HEK293T (cell line): ENCODE data around the gene PDZD8.
A peak's percentile ranks its signal among the peaks of the same experiment; 100 is the strongest.

Source experiments
- CTCF ChIA-PET: fragments of 350-600 bp; formaldehyde crosslinking; extraction: SDS; loops from one replicate; lab custom pipeline; 2021; ENCODE audit warnings: antibody characterized with exemption, inconsistent platforms; lab: Yijun Ruan, JAX
- POLR2A ChIA-PET: fragments of 350-600 bp; formaldehyde crosslinking; extraction: SDS; loops from one replicate; lab custom pipeline; 2020; ENCODE audit warnings: antibody characterized with exemption, inconsistent platforms; lab: Yijun Ruan, JAX
- DNase-seq: peaks from one replicate; pipeline ENCODE4 v3.0.0; 2012; ENCODE audit warnings: mixed read lengths; ENCODE audit errors: extremely low spot score
- ARNT ChIP-seq: fragments of 450-650 bp; IDR thresholded peaks from 2 replicates; pipeline ENCODE4 v1.6.1; 2017; ENCODE audit warnings: mild to moderate bottlenecking
- BHLHE40 ChIP-seq: fragments of 450-650 bp; IDR thresholded peaks from 2 replicates; pipeline ENCODE4 v1.6.1; 2016; ENCODE audit warnings: mild to moderate bottlenecking, moderate library complexity, borderline replicate concordance
- CTBP1 ChIP-seq: fragments of 450-650 bp; IDR thresholded peaks from 2 replicates; pipeline ENCODE4 v1.6.1; 2016; ENCODE audit warnings: borderline replicate concordance
- ELF4 ChIP-seq: fragments of 450-650 bp; IDR thresholded peaks from 2 replicates; pipeline ENCODE4 v1.6.1; 2017; ENCODE audit warnings: antibody characterized with exemption
- FOXA1 ChIP-seq: fragments of 450-650 bp; IDR thresholded peaks from 2 replicates; pipeline ENCODE4 v1.6.1; 2016; ENCODE audit warnings: mild to moderate bottlenecking
- FOXK2 ChIP-seq: fragments of 450-650 bp; IDR thresholded peaks from 2 replicates; pipeline ENCODE4 v1.6.1; 2016; ENCODE audit warnings: mild to moderate bottlenecking
- FOXM1 ChIP-seq: fragments of 450-650 bp; IDR thresholded peaks from 2 replicates; pipeline ENCODE4 v1.6.1; 2017; ENCODE audit warnings: mild to moderate bottlenecking, borderline replicate concordance
- HDGF ChIP-seq: fragments of 450-650 bp; IDR thresholded peaks from 2 replicates; pipeline ENCODE4 v1.6.1; 2017; ENCODE audit warnings: antibody characterized with exemption, borderline replicate concordance
- L3MBTL2 ChIP-seq: fragments of 450-650 bp; conservative IDR thresholded peaks from 2 replicates; pipeline ENCODE4 v1.6.1; 2016; ENCODE audit warnings: mild to moderate bottlenecking
- LEF1 ChIP-seq: fragments of 450-650 bp; IDR thresholded peaks from 2 replicates; pipeline ENCODE4 v1.6.1; 2017; ENCODE audit warnings: mild to moderate bottlenecking, borderline replicate concordance
- NFRKB ChIP-seq: fragments of 450-650 bp; IDR thresholded peaks from 2 replicates; pipeline ENCODE4 v1.6.1; 2016; ENCODE audit warnings: mild to moderate bottlenecking, moderate library complexity
- SP1 ChIP-seq: fragments of 450-650 bp; IDR thresholded peaks from 2 replicates; pipeline ENCODE4 v1.6.1; 2017
- SUZ12 ChIP-seq: fragments of 450-650 bp; IDR thresholded peaks from 2 replicates; pipeline ENCODE4 v1.6.1; 2016; ENCODE audit warnings: mild to moderate bottlenecking
- TARDBP ChIP-seq: fragments of 450-650 bp; IDR thresholded peaks from 2 replicates; pipeline ENCODE4 v1.6.1; 2016
- ZNF384 ChIP-seq: fragments of 450-650 bp; IDR thresholded peaks from 2 replicates; pipeline ENCODE4 v1.6.1; 2016
- TF ChIP-seq, protein P1 (sequence below): fragments of 450-650 bp; IDR thresholded peaks from 2 replicates; pipeline ENCODE4 v1.6.1; 2016

PDZD8 gene

DNA sequence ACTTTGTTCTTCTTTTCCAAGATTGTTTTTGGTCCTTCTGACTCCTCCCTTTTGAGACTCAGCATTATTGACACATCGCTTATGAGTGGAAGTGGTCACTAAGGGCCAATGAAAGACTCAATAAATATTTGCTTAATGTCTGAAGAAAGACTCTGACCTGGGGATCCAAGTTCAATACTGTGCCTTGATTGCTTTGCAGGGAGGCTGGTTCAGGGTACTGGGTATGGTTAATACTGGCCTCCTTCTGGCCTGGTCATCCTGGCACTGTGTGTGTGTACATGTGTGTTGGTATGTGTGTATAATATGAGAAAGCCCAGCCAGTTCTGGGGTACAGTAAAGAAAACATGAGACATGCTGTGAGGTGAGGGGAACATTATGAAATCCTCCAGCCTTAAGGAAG, 7.6 kb upstream of the PDZD8 start:
- no peak for DNase-seq
- TF ChIP-seq SUZ12 (no peak), L3MBTL2 (no peak), TARDBP (no peak), FOXK2 (no peak), ARNT (no peak), SP1 (no peak), ZNF384 (no peak), LEF1 (no peak)
- TF ChIP-seq, protein P1, sequence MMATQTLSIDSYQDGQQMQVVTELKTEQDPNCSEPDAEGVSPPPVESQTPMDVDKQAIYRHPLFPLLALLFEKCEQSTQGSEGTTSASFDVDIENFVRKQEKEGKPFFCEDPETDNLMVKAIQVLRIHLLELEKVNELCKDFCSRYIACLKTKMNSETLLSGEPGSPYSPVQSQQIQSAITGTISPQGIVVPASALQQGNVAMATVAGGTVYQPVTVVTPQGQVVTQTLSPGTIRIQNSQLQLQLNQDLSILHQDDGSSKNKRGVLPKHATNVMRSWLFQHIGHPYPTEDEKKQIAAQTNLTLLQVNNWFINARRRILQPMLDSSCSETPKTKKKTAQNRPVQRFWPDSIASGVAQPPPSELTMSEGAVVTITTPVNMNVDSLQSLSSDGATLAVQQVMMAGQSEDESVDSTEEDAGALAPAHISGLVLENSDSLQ = no peak
- ChIA-PET CTCF (no interaction called here), POLR2A (no interaction called here)

DNA sequence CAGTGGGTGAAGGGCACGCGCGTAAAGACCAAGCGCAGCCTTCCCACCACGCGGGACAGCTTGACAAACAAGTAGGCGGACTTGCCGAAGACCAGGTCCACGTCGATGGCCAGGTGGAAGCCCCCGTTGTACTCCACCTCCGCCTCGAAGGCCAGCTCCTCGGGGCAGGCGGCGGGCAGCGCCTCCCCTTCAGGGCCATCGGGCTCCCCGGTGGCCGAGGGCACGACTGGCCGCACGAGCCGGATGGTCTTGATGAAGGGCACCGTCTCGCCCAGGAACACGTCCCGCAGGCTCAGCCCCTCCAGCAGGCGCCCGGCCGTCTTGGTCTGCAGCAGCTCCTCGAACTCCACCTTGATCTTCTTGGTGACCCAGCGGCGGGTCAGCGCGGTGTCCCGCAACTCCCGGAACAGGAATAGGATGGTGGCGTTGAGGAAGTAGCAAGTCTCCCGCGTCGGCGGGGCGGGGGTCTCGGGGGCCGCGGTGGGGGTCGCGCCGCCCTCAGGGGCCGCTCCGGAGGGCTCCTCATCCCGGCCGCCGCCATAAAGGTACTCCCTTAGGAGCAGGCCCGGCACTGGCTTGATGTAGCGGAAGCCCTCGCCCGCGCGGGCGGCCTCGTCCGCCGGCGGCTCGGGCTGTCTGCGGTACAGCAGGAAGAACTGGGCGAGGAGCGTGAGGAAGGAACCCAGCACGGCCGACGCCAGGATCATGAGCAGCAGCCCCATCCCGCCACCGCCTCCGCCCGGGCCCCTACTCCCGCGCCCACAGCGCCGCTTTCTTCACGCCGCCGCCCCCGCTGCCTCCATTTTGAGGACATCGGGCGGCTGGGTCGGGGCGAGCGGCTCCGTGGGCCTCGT, 507 bp downstream of the PDZD8 start:
- ChIA-PET CTCF (interaction anchor here (0.8 kb wide), 1 partner anchor 68 kb away, joined by 4 read pairs; no protein-coding TSS in a partner anchor), POLR2A (interaction anchor here (0.7 to 1.3 kb wide), 5 partner anchors 11 to 67 kb away, joined by 3 to 6 read pairs (median 3); no protein-coding TSS in a partner anchor)
- DNase-seq = peak; percentile 27
- TF ChIP-seq TARDBP (no peak), FOXA1 (no peak), FOXM1 (no peak), NFRKB (no peak), ELF4 (no peak), CTBP1 (no peak), ZNF384 (no peak), ARNT (no peak), BHLHE40 (no peak), L3MBTL2 (no peak), SUZ12 (no peak), LEF1 (no peak), FOXK2 (no peak), SP1 (no peak), HDGF (no peak)
- TF ChIP-seq, protein P1 = no peak

DNA sequence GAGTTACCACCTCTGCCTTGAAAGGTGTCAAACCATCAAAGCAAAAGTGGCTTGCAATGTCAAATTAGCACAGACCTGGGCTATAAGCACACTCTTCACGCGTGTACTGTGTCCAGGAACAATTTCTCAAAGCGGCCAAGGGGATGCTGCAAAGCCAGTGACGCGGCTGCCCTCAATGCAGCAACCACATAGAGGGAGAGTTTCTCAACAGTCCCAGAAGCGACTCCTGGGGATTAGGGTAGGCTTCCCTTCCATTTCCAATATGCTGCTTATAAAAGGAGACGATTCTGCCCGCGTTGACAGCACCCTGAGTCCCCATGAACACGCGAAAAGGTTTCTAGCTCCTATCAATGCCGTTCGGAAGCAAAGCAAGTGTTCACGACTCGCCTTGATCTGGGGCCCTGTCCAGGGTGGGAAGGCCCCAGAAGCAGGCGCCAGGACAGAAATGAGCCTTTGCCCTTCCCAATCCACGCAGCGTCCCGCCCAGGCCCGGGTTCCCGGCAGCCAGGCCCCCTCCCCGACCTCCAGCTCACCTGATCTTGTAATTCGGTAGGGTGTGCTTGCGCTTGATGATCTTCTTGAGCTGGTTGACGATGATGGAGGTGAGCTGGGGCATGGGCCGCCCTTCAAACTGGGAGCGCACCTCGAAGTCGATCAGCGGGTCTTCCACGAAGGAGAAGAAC, 1.3 kb downstream of the PDZD8 start:
- DNase-seq = peak; percentile 38
- POLR2A ChIA-PET = interaction anchor here (0.7 to 1.3 kb wide), 5 partner anchors 12 to 68 kb away, joined by 3 to 6 read pairs (median 3); no protein-coding TSS in a partner anchor
- CTCF ChIA-PET = interaction anchor here (0.8 kb wide), 1 partner anchor 69 kb away, joined by 4 read pairs; no protein-coding TSS in a partner anchor
- no peak for TF ChIP-seq ARNT
- TF ChIP-seq FOXA1 = no peak
- TF ChIP-seq CTBP1 = no peak
- no peak for TF ChIP-seq NFRKB
- TF ChIP-seq ZNF384 = no peak
- no peak for TF ChIP-seq HDGF
- TF ChIP-seq, protein P1 = no peak
- no peak for TF ChIP-seq FOXM1
- no peak for TF ChIP-seq L3MBTL2

DNA sequence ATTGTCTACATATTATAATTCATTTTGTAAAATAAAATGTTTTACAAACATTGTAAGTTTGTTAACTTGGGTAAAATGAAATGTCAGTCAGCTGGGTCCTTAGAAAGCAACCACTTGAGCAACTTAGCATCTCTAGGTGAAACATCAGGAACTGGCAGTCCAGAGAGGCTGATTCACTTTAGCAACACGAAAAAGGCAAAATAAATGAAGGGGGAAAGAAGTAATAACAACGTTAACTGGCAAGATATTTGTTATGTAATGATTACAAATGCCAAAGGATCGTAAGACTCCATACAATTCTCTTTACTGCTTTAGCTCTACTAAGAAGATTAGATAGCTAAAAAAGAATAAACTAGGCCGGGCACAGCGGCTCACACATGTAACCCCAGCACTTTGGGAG, 5.0 kb downstream of the PDZD8 start:
- TF ChIP-seq, protein P1 = no peak
- TF ChIP-seq FOXK2 (no peak), CTBP1 (no peak), SUZ12 (no peak), SP1 (no peak), NFRKB (no peak), BHLHE40 (no peak), ELF4 (no peak)
- CTCF ChIA-PET = interaction anchor here (0.5 to 2.7 kb wide), 4 partner anchors 13 to 72 kb away, joined by 3 to 12 read pairs (median 4); no protein-coding TSS in a partner anchor
- POLR2A ChIA-PET = interaction anchor here (1.6 kb wide), 1 partner anchor 9 kb away, joined by 3 read pairs; no protein-coding TSS in a partner anchor
- DNase-seq = no peak

DNA sequence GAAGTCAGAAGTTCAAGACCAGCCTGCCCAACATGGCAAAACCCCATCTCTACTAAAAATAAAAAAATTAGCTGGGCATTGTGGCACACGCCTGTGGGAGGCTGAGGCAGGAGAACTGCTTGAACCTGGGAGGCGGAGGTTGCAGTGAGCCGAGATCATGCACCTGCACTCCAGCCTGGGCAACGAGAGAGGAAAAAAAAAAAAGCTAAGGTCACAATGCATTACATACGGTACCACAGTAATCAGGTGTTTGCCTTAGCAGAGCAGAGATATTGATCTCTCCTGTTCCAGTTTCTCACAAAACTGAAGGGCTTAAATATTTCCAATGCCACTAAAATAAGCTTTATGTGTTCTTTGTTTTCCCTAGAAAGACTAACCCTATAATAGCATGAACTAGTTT, 7.5 kb downstream of the PDZD8 start:
- POLR2A ChIA-PET = no interaction called here
- no peak for DNase-seq
- TF ChIP-seq SUZ12 (no peak), ZNF384 (no peak), FOXM1 (no peak), CTBP1 (no peak), HDGF (no peak), L3MBTL2 (no peak), FOXK2 (no peak), BHLHE40 (no peak), NFRKB (no peak)
- CTCF ChIA-PET = no interaction called here
